ENCODE measurements around the gene CALB2.

The CALB2 gene

GRCh38 chr16:71384073-71384724, 25.7 kb downstream of the CALB2 start:
- DNase-seq (ENCODE audit: insufficient read length, low spot score) (no peak), FAIRE-seq (no peak)
- TF ChIP-seq CTCF (IDR thresholded peaks at IDR 0.05; ENCODE audit: insufficient read depth, missing control alignments): no peak

- FAIRE-seq (no peak), DNase-seq (ENCODE audit: insufficient read length, low spot score) (no peak)
- TF ChIP-seq CTCF (IDR thresholded peaks at IDR 0.05; ENCODE audit: insufficient read depth, missing control alignments): no peak
Measured at GRCh38 chr16:71387045-71387871, 28.7 kb downstream of the CALB2 start.

DNA sequence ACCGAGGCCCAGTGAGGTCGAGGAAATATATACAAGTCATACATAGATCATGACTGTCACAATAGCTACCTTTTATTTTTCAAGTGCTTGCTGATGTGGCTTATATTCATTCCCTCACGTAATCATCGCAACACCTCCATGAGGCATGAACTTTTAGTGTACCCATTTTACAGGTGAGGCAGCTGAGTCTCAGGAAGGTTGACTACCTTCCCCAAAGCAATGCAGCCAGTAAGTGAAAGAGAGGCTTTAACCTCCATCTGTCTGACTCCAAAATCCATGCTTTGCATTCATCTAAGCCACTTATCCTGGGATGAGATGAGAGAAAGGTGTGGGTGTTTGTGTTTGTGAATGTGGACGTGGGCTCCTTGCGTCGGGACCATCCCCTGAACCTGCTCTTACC, 30.8 kb downstream of the CALB2 start:
- no peak for FAIRE-seq
- DNase-seq (ENCODE audit: insufficient read length, low spot score): no peak
- no peak for TF ChIP-seq CTCF (IDR thresholded peaks at IDR 0.05; ENCODE audit: insufficient read depth, missing control alignments)

DNA sequence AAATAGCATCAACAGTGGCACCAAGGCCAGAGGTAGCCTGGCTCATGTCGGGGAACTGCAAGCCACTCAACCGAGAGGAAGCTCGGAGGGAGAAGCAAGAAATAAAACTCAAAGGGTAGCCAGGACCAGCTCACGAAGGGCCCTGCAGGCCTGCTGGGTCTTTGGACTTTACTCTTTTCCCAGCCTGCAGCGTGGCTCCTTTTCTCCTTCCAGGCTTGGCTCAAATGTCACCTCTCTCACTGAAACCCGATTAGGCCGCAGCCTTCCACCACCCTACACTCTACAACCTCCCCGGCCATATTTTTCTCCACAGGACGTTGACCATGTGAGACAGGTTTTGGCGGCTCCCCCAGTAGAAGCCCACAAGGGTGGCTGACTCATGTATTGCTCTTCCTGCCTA, 38.1 kb downstream of the CALB2 start:
- TF ChIP-seq CTCF (IDR thresholded peaks at IDR 0.05; ENCODE audit: insufficient read depth, missing control alignments): no peak
- FAIRE-seq: no peak
- DNase-seq (ENCODE audit: insufficient read length, low spot score): no peak

DNA sequence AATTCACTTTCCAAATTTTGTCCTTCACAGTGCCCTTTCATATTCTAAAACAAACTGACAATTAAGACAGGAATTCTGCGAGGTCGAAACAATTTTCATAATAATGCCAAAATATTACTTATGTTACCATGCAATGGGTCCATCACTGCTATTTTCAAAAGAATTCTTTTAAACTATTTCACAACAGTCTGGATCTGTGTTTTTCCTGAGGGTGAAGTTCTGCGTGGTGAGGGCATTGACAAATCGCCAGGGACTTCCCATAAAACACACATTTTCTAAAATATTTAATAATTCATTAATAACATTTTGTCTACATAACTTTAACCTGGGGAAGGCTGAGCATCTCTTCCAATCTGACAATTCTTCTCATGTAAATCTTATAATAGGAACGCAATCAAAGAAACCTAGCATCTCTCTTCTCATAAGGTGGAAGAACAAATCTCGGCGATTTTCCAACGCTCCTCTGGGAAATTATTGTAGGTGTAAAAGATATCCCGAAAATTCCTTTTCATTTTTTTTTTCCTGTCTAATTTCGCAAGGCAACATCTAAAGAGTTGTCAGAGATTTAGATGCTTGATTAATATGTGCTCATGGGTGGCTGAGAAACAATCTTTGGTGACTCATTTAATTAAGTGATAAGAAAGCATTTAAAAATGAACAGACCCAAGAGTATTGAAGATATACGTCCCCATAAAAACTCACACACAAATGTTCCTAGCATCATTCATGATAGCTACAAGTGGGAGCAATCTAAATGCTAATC, 41.5 kb downstream of the CALB2 start:
- no peak for FAIRE-seq

DNA sequence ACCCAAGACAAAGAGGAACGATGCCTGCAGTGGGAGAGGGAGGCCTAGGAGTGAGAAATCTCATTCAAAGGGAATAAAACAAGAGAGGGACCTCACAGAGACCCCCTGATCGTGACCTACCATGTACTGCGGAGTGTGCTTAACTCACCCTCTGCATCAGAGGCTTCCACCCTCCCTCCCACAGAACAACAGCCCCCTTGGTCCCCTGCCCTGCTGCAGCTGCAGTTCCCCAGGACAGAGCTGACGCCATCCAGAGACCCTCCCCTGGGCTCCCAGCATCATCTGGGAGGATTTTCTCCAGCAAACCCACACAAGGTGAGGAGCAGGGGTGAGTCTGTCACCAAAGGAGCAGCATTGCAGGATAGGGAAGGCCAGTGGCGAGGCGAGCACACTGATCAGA, 43.5 kb downstream of the CALB2 start:
- no peak for DNase-seq (ENCODE audit: insufficient read length, low spot score)
- no peak for FAIRE-seq
- no peak for TF ChIP-seq CTCF (IDR thresholded peaks at IDR 0.05; ENCODE audit: insufficient read depth, missing control alignments)

More for the DNA sequence above, 41.5 kb downstream of the CALB2 start:
- TF ChIP-seq CTCF (IDR thresholded peaks at IDR 0.05; ENCODE audit: insufficient read depth, missing control alignments): no peak
- no peak for DNase-seq (ENCODE audit: insufficient read length, low spot score)
